Body of pancreas (tissue), 4 donors: ENCODE measurements around the gene ZNF695. TPM values are rescaled to one million over a fixed set of nuclear protein-coding genes. Genes with fewer than 3 reads are reported as not detected.
"Not testable (repeated sequence)": the region's sequence is repeated elsewhere in the genome, so short reads cannot be mapped to it uniquely, and the experiment has no call there.

Source experiments
- ATAC-seq: fragments of 150-250 bp; one replicate; pipeline ENCODE4 v1.9.1; 2016
- DNase-seq, 4 donors: peaks; one replicate each; pipeline ENCODE4 v3.0.0-alpha.2; 2019
- H3K27ac ChIP-seq, 4 donors: fragments of 200-600 bp; sonication (generic); 1 replicate in 3 of 4; 2 replicates in 1 of 4; pipeline versions ENCODE4 v1.5.1 to v1.6.1; 2016 to 2019; ENCODE audit warnings: mild to moderate bottlenecking in 1 of 4, mixed read lengths in 1 of 4, moderate library complexity in 1 of 4
- H3K27me3 ChIP-seq, 2 donors: fragments of 200-600 bp; sonication (generic); one replicate each; pipeline ENCODE4 v1.6.0; 2016; ENCODE audit warnings: mild to moderate bottlenecking in 1 of 2
- H3K36me3 ChIP-seq, 2 donors: fragments of 200-600 bp; sonication (generic); replicated peaks in 1 of 2; 2 replicates each; pipeline ENCODE4 v1.5.1; 2016; ENCODE audit warnings: low read depth in 2 of 2; ENCODE audit not compliant: insufficient read depth in 1 of 2
- H3K4me1 ChIP-seq: fragments of 200-600 bp; sonication (generic); one replicate; pipeline ENCODE4 v1.6.0; 2016
- H3K4me3 ChIP-seq, 2 donors: fragments of 200-600 bp; sonication (generic); 1 replicate in 1 of 2; 2 replicates in 1 of 2; pipeline ENCODE4 v1.5.1; 2016 to 2019
- H3K9me3 ChIP-seq, 3 donors: fragments of 200-600 bp; sonication (generic); 1 replicate in 2 of 3; 2 replicates in 1 of 3; pipeline ENCODE4 v1.5.1; 2016
- CTCF ChIP-seq, 7 experiments: fragments of 450-650 bp in 4 of 7; fragments of 200-600 bp in 3 of 7; sonication (generic) in 3 of 7; IDR thresholded peaks; one replicate each; pipeline ENCODE4 v1.5.1; 2016 to 2019; ENCODE audit warnings: antibody characterized with exemption in 7 of 7
- POLR2A ChIP-seq, 3 donors: fragments of 450-650 bp; IDR thresholded peaks; one replicate each; pipeline ENCODE4 v1.6.1; 2016; ENCODE audit warnings: antibody characterized with exemption in 3 of 3, mild to moderate bottlenecking in 2 of 3
- WGBS, 2 donors: methylation state at CpG; one replicate each; pipeline ENCODE4 v1.1.5; 2017; 5-methylcytosine and 5-hydroxymethylcytosine counted together
- intact Hi-C: fragments of 100-400 bp; cut with DNase I; formaldehyde crosslinking; loops from one replicate; pipeline ENCODE4 v1.15.1; 2023
- total RNA-seq, 2 donors: library from RNA; depleted of rRNA; stranded (reverse); fragments of >200 nt; gene quantifications; one replicate each; pipeline ENCODE4 v1.1.0, GENCODE V29; 2016

Gene ZNF695
- total RNA-seq, 2 donors from 2014 or later = not detected

GRCh38 chr1:247008406-247008799 lies 546 bp upstream of the ZNF695 start:
- Histone ChIP-seq H3K4me1 (no peaks in the 10 kb centered on the region), H3K4me3 (no peak overlapping the region), H3K9me3 (no peaks in the 10 kb centered on the region), H3K36me3 (no peaks in the 10 kb centered on the region), H3K27me3 (no peaks in the 10 kb centered on the region), H3K27ac (no peak overlapping the region)
- intact Hi-C loops = no loop called here
- WGBS, 2 donors = 81 to 87% methylated on average over 13 of the region's 13 CpGs
- no peak for ATAC-seq
- no peak for DNase-seq
- no peak for TF ChIP-seq CTCF (IDR thresholded peaks at IDR 0.05)
- no peak for TF ChIP-seq POLR2A (IDR thresholded peaks at IDR 0.05)

GRCh38 chr1:247004081-247004480 lies 3.8 kb downstream of the ZNF695 start:
- H3K36me3 ChIP-seq, H3K27ac ChIP-seq, ATAC-seq, H3K4me3 ChIP-seq, H3K4me1 ChIP-seq, intact Hi-C loops, H3K27me3 ChIP-seq, H3K9me3 ChIP-seq, DNase-seq: not testable (repeated sequence)
- 86 to 94% methylated on average over 6 of the region's 6 CpGs for WGBS, 2 donors

GRCh38 chr1:246989901-246990300 lies 18.0 kb downstream of the ZNF695 start:
- 67 to 85% methylated on average over 2 of the region's 2 CpGs for WGBS, 2 donors
- Histone ChIP-seq H3K9me3 (peaks cover 0 to 33% (median 0%) of the 10 kb centered on the region in 3 donors), H3K36me3 (no peaks in the 10 kb centered on the region), H3K27ac (no peak overlapping the region), H3K4me3 (no peak overlapping the region), H3K4me1 (no peaks in the 10 kb centered on the region), H3K27me3 (no peaks in the 10 kb centered on the region)
- TF ChIP-seq CTCF (IDR thresholded peaks at IDR 0.05) (no peak), POLR2A (IDR thresholded peaks at IDR 0.05) (no peak)
- ATAC-seq (no peak), DNase-seq (no peak)
- intact Hi-C loops = no loop called here

- no peak overlapping the region for H3K27ac ChIP-seq
- DNase-seq (no peak), ATAC-seq (no peak)
- no peaks in the 10 kb centered on the region for H3K27me3 ChIP-seq
- peaks cover 0 to 34% (median 0%) of the 10 kb centered on the region in 3 donors for H3K9me3 ChIP-seq
- no peak overlapping the region for H3K4me3 ChIP-seq
- TF ChIP-seq POLR2A (IDR thresholded peaks at IDR 0.05) (no peak), CTCF (IDR thresholded peaks at IDR 0.05) (no peak)
- intact Hi-C loops = no loop called here
- no peaks in the 10 kb centered on the region for H3K4me1 ChIP-seq
- no peaks in the 10 kb centered on the region for H3K36me3 ChIP-seq
- 76 to 87% methylated on average over 4 of the region's 4 CpGs for WGBS, 2 donors
Measured at GRCh38 chr1:246988316-246988715, 19.5 kb downstream of the ZNF695 start.

GRCh38 chr1:246987083-246987690 lies 20.7 kb downstream of the ZNF695 start:
- peaks cover 0 to 41% (median 0%) of the 10 kb centered on the region in 3 donors for H3K9me3 ChIP-seq

More at GRCh38 chr1:246987083-246987690, 20.7 kb downstream of the ZNF695 start:
- TF ChIP-seq CTCF (IDR thresholded peaks at IDR 0.05) = no peak
- no peak for TF ChIP-seq POLR2A (IDR thresholded peaks at IDR 0.05)
- WGBS, 2 donors = 100% methylated on average over 1 of the region's 1 CpG
- no peak overlapping the region for H3K4me3 ChIP-seq
- H3K27ac ChIP-seq = no peak overlapping the region
- H3K4me1 ChIP-seq = no peaks in the 10 kb centered on the region
- no peaks in the 10 kb centered on the region for H3K36me3 ChIP-seq
- DNase-seq (no peak), ATAC-seq (no peak)
- H3K27me3 ChIP-seq = no peaks in the 10 kb centered on the region
- intact Hi-C loops = no loop called here
